ENCODE measurements around the gene DAP. TPM values are rescaled to one million over a fixed set of nuclear protein-coding genes. Genes with fewer than 3 reads are reported as not detected.

The DAP gene
- polyA plus RNA-seq, 3 donors, result 60.9 to 69.0 (median 62.3) TPM

GRCh38 chr5:10726913-10727517, 34.0 kb downstream of the DAP start:
- Histone ChIP-seq H3K9me3 (replicated peaks in 1 of 2; ENCODE audit: control insufficient read depth in 1 of 2, insufficient read depth in 1 of 2, low read length in 2 of 2) (no peaks in the 10 kb centered on the region), H3K27me3 (ENCODE audit: control insufficient read depth in 2 of 2, insufficient read depth in 2 of 2, low read length in 2 of 2) (no peaks in the 10 kb centered on the region), H3K79me2 (ENCODE audit: insufficient read depth, low read length) (peaks cover 65% of the 10 kb centered on the region), H3K4me1 (ENCODE audit: control insufficient read depth in 1 of 2, insufficient read depth in 2 of 2, low read length in 2 of 2) (peaks cover 20 to 23% of the 10 kb centered on the region in 2 donors), H3K4me2 (replicated peaks; ENCODE audit: extremely low read depth, low read length, poor library complexity, severe bottlenecking) (no peak overlapping the region), H3K36me3 (replicated peaks in 1 of 2; ENCODE audit: control insufficient read depth in 1 of 2, insufficient read depth in 2 of 2, low read length in 2 of 2) (peaks cover 12 to 52% of the 10 kb centered on the region in 2 donors), H2AFZ (ENCODE audit: insufficient read depth, low read depth, low read length, poor library complexity, severe bottlenecking) (no peak overlapping the region), H3K4me3 (replicated peaks in 1 of 3; ENCODE audit: low read depth in 2 of 3, low read length in 3 of 3) (no peak overlapping the region), H3K9ac (ENCODE audit: insufficient read depth, low read length, poor library complexity, severe bottlenecking) (no peak overlapping the region), H3K27ac (ENCODE audit: low read depth in 1 of 2, low read length in 2 of 2) (peak overlapping the region; percentile 26 to 65), H4K20me1 (ENCODE audit: insufficient read depth, low read length) (peaks cover 9% of the 10 kb centered on the region)
- H3K4me1 Mint-ChIP-seq, result peaks cover 29% of the 10 kb centered on the region
- H3K27ac Mint-ChIP-seq, result peak overlapping the region; percentile 74 to 86 (median 82)
- H3K27me3 Mint-ChIP-seq (ENCODE audit: low read depth in 3 of 3), result no peaks in the 10 kb centered on the region
- DNase-seq, result peak in 1 of 3 donors; percentile 54
- intact Hi-C loops (cut with micrococcal nuclease), result no loop called here
- no peak for TF ChIP-seq CTCF (IDR thresholded peaks at IDR 0.05)
- no peaks in the 10 kb centered on the region for H3K9me3 Mint-ChIP-seq
- 48% methylated on average over 5 of the region's 8 CpGs for WGBS (ENCODE audit: insufficient coverage)
- H3K4me3 Mint-ChIP-seq, result no peak overlapping the region
- H3K36me3 Mint-ChIP-seq, result peaks cover 56 to 69% of the 10 kb centered on the region in 2 donors

- Histone ChIP-seq H4K20me1 (ENCODE audit: insufficient read depth, low read length) (peaks cover 5% of the 10 kb centered on the region), H3K27ac (ENCODE audit: low read depth in 1 of 2, low read length in 2 of 2) (peak overlapping the region in 1 of 2 donors; percentile 65), H3K36me3 (replicated peaks in 1 of 2; ENCODE audit: control insufficient read depth in 1 of 2, insufficient read depth in 2 of 2, low read length in 2 of 2) (peaks cover 12 to 59% of the 10 kb centered on the region in 2 donors), H3K9ac (ENCODE audit: insufficient read depth, low read length, poor library complexity, severe bottlenecking) (no peak overlapping the region), H3K4me3 (replicated peaks in 1 of 3; ENCODE audit: low read depth in 2 of 3, low read length in 3 of 3) (no peak overlapping the region), H3K79me2 (ENCODE audit: insufficient read depth, low read length) (peaks cover 62% of the 10 kb centered on the region), H3K9me3 (replicated peaks in 1 of 2; ENCODE audit: control insufficient read depth in 1 of 2, insufficient read depth in 1 of 2, low read length in 2 of 2) (no peaks in the 10 kb centered on the region), H3K27me3 (ENCODE audit: control insufficient read depth in 2 of 2, insufficient read depth in 2 of 2, low read length in 2 of 2) (no peaks in the 10 kb centered on the region), H2AFZ (ENCODE audit: insufficient read depth, low read depth, low read length, poor library complexity, severe bottlenecking) (no peak overlapping the region), H3K4me2 (replicated peaks; ENCODE audit: extremely low read depth, low read length, poor library complexity, severe bottlenecking) (no peak overlapping the region), H3K4me1 (ENCODE audit: control insufficient read depth in 1 of 2, insufficient read depth in 2 of 2, low read length in 2 of 2) (peaks cover 14 to 16% of the 10 kb centered on the region in 2 donors)
- no peak for TF ChIP-seq CTCF (IDR thresholded peaks at IDR 0.05)
- Mint-ChIP-seq H3K36me3 (peaks cover 55 to 69% of the 10 kb centered on the region in 2 donors), H3K27me3 (ENCODE audit: low read depth in 3 of 3) (no peaks in the 10 kb centered on the region), H3K4me3 (no peak overlapping the region), H3K4me1 (peaks cover 23% of the 10 kb centered on the region), H3K9me3 (no peaks in the 10 kb centered on the region), H3K27ac (peak overlapping the region in 6 of 7 donors; percentile 44 to 86 (median 82))
- peak in 1 of 3 donors; percentile 39 for DNase-seq
- intact Hi-C loops (cut with micrococcal nuclease), result no loop called here
- WGBS (ENCODE audit: insufficient coverage), result 92% methylated on average over 7 of the region's 10 CpGs
These were observed 34.7 kb downstream of the DAP start for GRCh38 chr5:10726179-10726912.
